Fibroblast of mammary gland (primary cell): ENCODE results near the gene TMX2.

Source experiments
- DNase-seq: peaks from one replicate; pipeline ENCODE4 v3.0.0-alpha.2; 2010; ENCODE audit warnings: low read depth
- H3K4me3 ChIP-seq: 2 replicates; pipeline ENCODE4 v1.5.1; 2011; ENCODE audit warnings: low read depth, mild to moderate bottlenecking, low read length, moderate library complexity; ENCODE audit not compliant: control insufficient read depth
- TF ChIP-seq, protein P1 (sequence below): conservative IDR thresholded peaks from 2 replicates; pipeline ENCODE4 v1.5.1; 2011; ENCODE audit warnings: low read depth, low read length, inconsistent platforms; ENCODE audit not compliant: control insufficient read depth, insufficient read depth

The TMX2 gene

DNA sequence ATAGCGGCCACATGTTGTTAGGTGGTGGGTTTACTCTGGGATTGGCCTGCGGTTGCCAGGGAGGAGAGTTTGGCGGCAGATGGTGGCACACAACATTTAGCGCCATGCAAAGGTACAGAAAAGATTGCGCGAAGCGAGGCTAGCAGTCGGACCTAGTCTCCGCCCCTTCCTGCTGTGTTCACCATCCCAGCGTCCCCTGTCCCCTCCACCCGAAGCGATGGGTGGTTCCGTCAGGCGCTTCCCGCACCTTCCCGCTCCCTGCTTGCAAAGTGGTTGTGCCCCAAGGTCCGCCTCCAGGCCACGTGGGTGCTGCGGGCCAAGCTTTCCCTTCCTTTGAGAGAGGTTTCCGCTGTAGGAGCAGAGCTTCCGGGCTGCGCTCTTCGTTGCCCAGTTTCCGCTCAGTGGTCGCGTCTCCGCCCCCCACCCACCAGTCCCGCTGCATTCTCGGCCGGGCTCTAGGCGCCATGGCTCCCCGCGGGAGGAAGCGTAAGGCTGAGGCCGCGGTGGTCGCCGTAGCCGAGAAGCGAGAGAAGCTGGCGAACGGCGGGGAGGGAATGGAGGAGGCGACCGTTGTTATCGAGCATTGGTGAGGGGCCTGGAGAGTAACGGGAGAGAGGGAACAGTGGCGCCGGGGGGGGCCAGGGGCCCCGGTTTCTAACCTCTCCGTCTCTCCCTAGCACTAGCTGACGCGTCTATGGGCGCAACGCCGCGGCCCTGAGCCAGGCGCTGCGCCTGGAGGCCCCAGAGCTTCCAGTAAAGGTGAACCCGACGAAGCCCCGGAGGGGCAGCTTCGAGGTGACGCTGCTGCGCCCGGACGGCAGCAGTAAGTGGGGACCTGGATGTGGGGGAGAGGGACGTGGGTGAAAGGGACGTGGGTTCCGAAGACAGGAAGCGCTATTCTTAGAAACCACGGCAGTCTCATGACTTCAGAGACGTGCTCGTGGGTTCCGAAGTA is 29.0 kb downstream of the TMX2 start, which contains the start of gene SELENOH:
TSS of gene SELENOH (plus strand) at position 360 of the 955 bp plus-strand sequence. CDS start at position 465, 105 bp downstream.
- DNase-seq, result peak; percentile 97
- TF ChIP-seq, protein P1, sequence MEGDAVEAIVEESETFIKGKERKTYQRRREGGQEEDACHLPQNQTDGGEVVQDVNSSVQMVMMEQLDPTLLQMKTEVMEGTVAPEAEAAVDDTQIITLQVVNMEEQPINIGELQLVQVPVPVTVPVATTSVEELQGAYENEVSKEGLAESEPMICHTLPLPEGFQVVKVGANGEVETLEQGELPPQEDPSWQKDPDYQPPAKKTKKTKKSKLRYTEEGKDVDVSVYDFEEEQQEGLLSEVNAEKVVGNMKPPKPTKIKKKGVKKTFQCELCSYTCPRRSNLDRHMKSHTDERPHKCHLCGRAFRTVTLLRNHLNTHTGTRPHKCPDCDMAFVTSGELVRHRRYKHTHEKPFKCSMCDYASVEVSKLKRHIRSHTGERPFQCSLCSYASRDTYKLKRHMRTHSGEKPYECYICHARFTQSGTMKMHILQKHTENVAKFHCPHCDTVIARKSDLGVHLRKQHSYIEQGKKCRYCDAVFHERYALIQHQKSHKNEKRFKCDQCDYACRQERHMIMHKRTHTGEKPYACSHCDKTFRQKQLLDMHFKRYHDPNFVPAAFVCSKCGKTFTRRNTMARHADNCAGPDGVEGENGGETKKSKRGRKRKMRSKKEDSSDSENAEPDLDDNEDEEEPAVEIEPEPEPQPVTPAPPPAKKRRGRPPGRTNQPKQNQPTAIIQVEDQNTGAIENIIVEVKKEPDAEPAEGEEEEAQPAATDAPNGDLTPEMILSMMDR, result no peak
- peak within 1 kb of the TSS; percentile 93 for H3K4me3 ChIP-seq

DNA sequence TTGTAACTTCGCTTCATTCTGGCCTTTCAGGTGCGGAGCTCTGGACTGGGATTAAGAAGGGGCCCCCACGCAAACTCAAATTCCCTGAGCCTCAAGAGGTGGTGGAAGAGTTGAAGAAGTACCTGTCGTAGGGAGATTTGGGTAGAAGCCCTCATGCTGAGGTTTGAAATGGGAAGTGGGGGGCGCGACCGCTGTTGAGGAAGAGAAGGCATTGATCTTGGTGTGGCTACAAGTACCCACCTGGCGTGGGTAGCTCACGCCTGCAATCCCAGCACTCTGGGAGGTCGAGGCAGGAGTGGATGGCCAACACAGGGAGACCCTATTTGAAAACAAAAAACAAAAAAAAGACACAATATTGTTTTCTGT is 29.7 kb downstream of the TMX2 start:
- no peak for DNase-seq
- H3K4me3 ChIP-seq, result peak overlapping the region; percentile 93
- TF ChIP-seq, protein P1, result no peak

GRCh38 chr11:57744357-57744756 is 32.0 kb downstream of the TMX2 start:
- TF ChIP-seq, protein P1, result no peak
- H3K4me3 ChIP-seq, result no peak overlapping the region
- DNase-seq, result no peak

DNA sequence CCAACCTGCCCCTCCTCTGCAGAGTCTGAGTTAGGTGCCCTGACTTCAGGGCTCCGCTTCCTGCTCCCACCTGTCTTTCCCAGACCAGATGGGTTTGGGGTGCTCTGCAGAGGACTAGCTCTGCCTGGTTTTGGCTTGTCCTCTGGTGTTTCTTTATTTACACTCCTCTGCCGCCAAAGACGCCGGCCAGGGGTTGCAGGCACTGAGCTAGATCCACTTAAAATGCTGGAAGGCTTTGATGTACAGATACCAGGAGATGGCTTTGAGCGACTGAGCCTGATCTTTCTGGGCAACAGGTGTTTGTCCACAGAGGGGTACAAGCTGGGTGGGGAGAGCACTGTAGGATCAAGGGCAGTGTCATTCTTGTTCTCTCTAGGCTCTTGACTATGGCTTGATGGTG is 32.8 kb downstream of the TMX2 start:
- no peak overlapping the region for H3K4me3 ChIP-seq

DNA sequence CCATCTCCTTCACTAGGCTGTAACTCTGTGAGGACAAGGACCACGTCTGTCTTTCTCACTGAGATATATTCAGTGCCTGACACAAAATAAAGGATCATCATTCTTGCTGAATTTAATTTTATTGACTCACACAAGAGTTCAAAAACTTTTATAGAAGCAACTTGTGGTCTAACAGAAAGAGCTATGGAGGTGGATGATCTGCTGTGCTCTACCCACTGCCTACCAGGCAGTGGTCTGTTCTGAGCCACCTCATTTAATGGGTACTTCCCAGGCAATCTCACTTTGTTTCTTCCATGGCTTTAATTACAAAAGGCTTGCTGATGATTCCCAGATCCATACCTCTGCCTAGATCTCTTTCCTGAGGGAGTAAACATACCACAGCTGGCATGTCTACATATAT is 34.5 kb downstream of the TMX2 start:
- no peak overlapping the region for H3K4me3 ChIP-seq
- no peak for DNase-seq
- TF ChIP-seq, protein P1, result no peak

More for the DNA sequence above, 32.8 kb downstream of the TMX2 start:
- no peak for DNase-seq
- TF ChIP-seq, protein P1, result no peak

GRCh38 chr11:57751176-57751575 is 38.8 kb downstream of the TMX2 start:
- DNase-seq, result no peak
- TF ChIP-seq, protein P1, result no peak
- no peak overlapping the region for H3K4me3 ChIP-seq
